B cell (primary cell): ENCODE measurements around the gene MAML3. TPM values are rescaled to one million over a fixed set of nuclear protein-coding genes. Genes with fewer than 3 reads are reported as not detected.

Source experiments
- ATAC-seq: fragments of 200-7000 bp; cut with Tn5 transposase; one replicate; pipeline ENCODE4 v1.10.0; 2021; ENCODE audit warnings: low read depth, mild to moderate bottlenecking, moderate number of reproducible peaks, moderate library complexity
- CTCF ChIA-PET: fragments of 350-600 bp; sonication (Branson Sonifier 250); formaldehyde crosslinking; loops from one replicate; lab custom pipeline; 2021; ENCODE audit warnings: antibody characterized with exemption, inconsistent platforms; lab: Charles Lee
- POLR2A ChIA-PET: fragments of 350-600 bp; sonication (Branson Sonifier 250); formaldehyde crosslinking; loops from one replicate; lab custom pipeline; 2021; ENCODE audit warnings: antibody characterized with exemption; lab: Charles Lee
- DNase-seq: peaks from one replicate; pipeline ENCODE4 v3.0.0; 2013
- H2AFZ ChIP-seq: 2 replicates; pipeline ENCODE4 v1.6.1; 2012; ENCODE audit warnings: mild to moderate bottlenecking, low read depth, low read length; ENCODE audit not compliant: insufficient read depth, poor library complexity, severe bottlenecking
- H3K27ac ChIP-seq, 2 donors: 1 replicate in 1 of 2; 2 replicates in 1 of 2; pipeline ENCODE4 v1.5.1; 2012 to 2013; ENCODE audit warnings: low read length in 2 of 2, mild to moderate bottlenecking in 2 of 2, moderate library complexity in 1 of 2
- H3K27me3 ChIP-seq, 4 experiments: fragments of 200-600 bp in 1 of 4; sonication (generic) in 1 of 4; replicated peaks in 1 of 4; 1 replicate in 2 of 4; 2 replicates in 2 of 4; pipeline versions ENCODE4 v1.6.1 to v1.7.0; 2013 to 2016; ENCODE audit warnings: low read length in 3 of 4, mild to moderate bottlenecking in 2 of 4, mixed read lengths in 1 of 4, moderate library complexity in 1 of 4; ENCODE audit not compliant: insufficient read depth in 4 of 4, control insufficient read depth in 3 of 4; ENCODE audit errors: control extremely low read depth in 1 of 4
- H3K36me3 ChIP-seq, 2 experiments: replicated peaks in 1 of 2; 1 replicate in 1 of 2; 2 replicates in 1 of 2; pipeline versions ENCODE4 v1.6.1 to v1.7.1; 2013; ENCODE audit warnings: low read length in 1 of 2; ENCODE audit not compliant: insufficient read depth in 2 of 2, control insufficient read depth in 1 of 2; ENCODE audit errors: control extremely low read depth in 1 of 2, extremely low read depth in 1 of 2
- H3K4me1 ChIP-seq, 2 donors: fragments of 200-600 bp in 1 of 2; sonication (generic) in 1 of 2; 1 replicate in 1 of 2; 2 replicates in 1 of 2; pipeline versions ENCODE4 v1.5.1 to v1.6.1; 2013 to 2017; ENCODE audit warnings: low read length in 2 of 2; ENCODE audit not compliant: control insufficient read depth in 2 of 2, insufficient read depth in 2 of 2
- H3K4me2 ChIP-seq: replicated peaks from 2 replicates; pipeline ENCODE3; 2012; ENCODE audit warnings: mild to moderate bottlenecking, low read depth, low read length; ENCODE audit not compliant: poor library complexity, severe bottlenecking
- H3K4me3 ChIP-seq, 5 experiments: fragments of 200-600 bp in 1 of 5; sonication (generic) in 1 of 5; 1 replicate in 3 of 5; 2 replicates in 2 of 5; pipeline versions ENCODE4 v1.5.1 to v1.7.0; 2011 to 2016; ENCODE audit warnings: low read length in 4 of 5, mild to moderate bottlenecking in 4 of 5, low read depth in 2 of 5, control low read depth in 1 of 5, moderate library complexity in 1 of 5; ENCODE audit not compliant: insufficient read depth in 1 of 5; ENCODE audit errors: control extremely low read depth in 1 of 5, extremely low read depth in 1 of 5
- H3K79me2 ChIP-seq: fragments of 200-600 bp; sonication (generic); one replicate; pipeline ENCODE4 v1.6.0; 2016; ENCODE audit warnings: low read length; ENCODE audit not compliant: control insufficient read depth, insufficient read depth
- H3K9ac ChIP-seq: fragments of 200-600 bp; sonication (generic); 2 replicates; pipeline ENCODE4 v1.6.1; 2017; ENCODE audit warnings: mild to moderate bottlenecking, low read length, moderate library complexity
- H3K9me3 ChIP-seq, 3 donors: one replicate each; pipeline versions ENCODE4 v1.6.1 to v1.7.1; 2013; ENCODE audit warnings: low read length in 2 of 3; ENCODE audit not compliant: control insufficient read depth in 2 of 3, insufficient read depth in 1 of 3; ENCODE audit errors: control extremely low read depth in 1 of 3
- H4K20me1 ChIP-seq: 2 replicates; pipeline ENCODE4 v1.6.0; 2012; ENCODE audit warnings: mild to moderate bottlenecking, low read length; ENCODE audit not compliant: insufficient read depth, control insufficient read depth, poor library complexity, severe bottlenecking
- H3K27ac Mint-ChIP-seq: one replicate; pipeline ENCODE4 v1.8.0; 2021; ENCODE audit warnings: mixed read lengths
- H3K27me3 Mint-ChIP-seq: one replicate; pipeline ENCODE4 v1.8.0; 2021; ENCODE audit warnings: mixed read lengths
- H3K4me1 Mint-ChIP-seq: one replicate; pipeline ENCODE4 v1.8.0; 2021; ENCODE audit warnings: mixed read lengths
- H3K4me3 Mint-ChIP-seq: one replicate; pipeline ENCODE4 v1.8.0; 2021; ENCODE audit warnings: mixed read lengths
- H3K9me3 Mint-ChIP-seq: one replicate; pipeline ENCODE4 v1.8.0; 2022; ENCODE audit warnings: mixed read lengths; ENCODE audit not compliant: insufficient read depth
- CTCF ChIP-seq: fragments of 200-600 bp; IDR thresholded peaks from one replicate; pipeline ENCODE4 v1.8.0; 2022; ENCODE audit warnings: antibody characterized with exemption, mild to moderate bottlenecking
- EZH2 ChIP-seq: IDR thresholded peaks from 2 replicates; pipeline ENCODE4 v1.6.1; 2012; ENCODE audit warnings: borderline replicate concordance, low read depth, mild to moderate bottlenecking, moderate library complexity, low read length; ENCODE audit not compliant: insufficient read depth, poor library complexity, severe bottlenecking
- WGBS: methylation state at CpG from one replicate; pipeline ENCODE4 v1.1.5; 2013; ENCODE audit warnings: missing lambda C conversion rate; ENCODE audit not compliant: insufficient coverage; 5-methylcytosine and 5-hydroxymethylcytosine counted together
- intact Hi-C: fragments of 100-400 bp; cut with micrococcal nuclease; formaldehyde crosslinking; loops from one replicate; pipeline ENCODE4 v1.10.0; 2022
- polyA plus RNA-seq: library from polyadenylated mRNA; depleted of rRNA; stranded (reverse); fragments of >200 nt; gene quantifications from 2 replicates; pipeline ENCODE4 v1.2.3, GENCODE V29; 2012
- total RNA-seq, 2 donors: library from RNA; stranded (reverse); fragments of 120-200 nt in 1 of 2; gene quantifications; 1 replicate in 1 of 2; 2 replicates in 1 of 2; pipeline versions ENCODE4 v1.2.3 to v1.2.4, GENCODE V29; 2013 to 2022

The MAML3 gene
- total and polyA plus RNA-seq, 2 donors (not counting 1 experiment from before 2014, with no cell fraction given): 0.94 to 5.3 TPM

GRCh38 chr4:139817657-139818452 is 336.1 kb downstream of the MAML3 start:
- ChIA-PET CTCF (no interaction called here), POLR2A (no interaction called here)
- Mint-ChIP-seq H3K27ac (no peak overlapping the region), H3K4me1 (peaks cover 3% of the 10 kb centered on the region), H3K9me3 (no peaks in the 10 kb centered on the region), H3K27me3 (peaks cover 5% of the 10 kb centered on the region), H3K4me3 (no peak overlapping the region)
- no peak overlapping the region for H2AFZ ChIP-seq
- H3K36me3 ChIP-seq: no peaks in the 10 kb centered on the region
- no peaks in the 10 kb centered on the region for H4K20me1 ChIP-seq
- no peak for ATAC-seq
- no peak overlapping the region for H3K4me3 ChIP-seq
- no peak for DNase-seq
- no peaks in the 10 kb centered on the region for H3K79me2 ChIP-seq
- intact Hi-C loops: no loop called here
- TF ChIP-seq EZH2: no peak
- TF ChIP-seq CTCF: no peak
- H3K4me1 ChIP-seq: no peaks in the 10 kb centered on the region
- no peaks in the 10 kb centered on the region for H3K9me3 ChIP-seq
- H3K27ac ChIP-seq: no peak overlapping the region
- no peaks in the 10 kb centered on the region for H3K27me3 ChIP-seq
- no peak overlapping the region for H3K4me2 ChIP-seq
- H3K9ac ChIP-seq: no peak overlapping the region
- WGBS: 98% methylated on average over 5 of the region's 6 CpGs

- Histone ChIP-seq H4K20me1 (no peaks in the 10 kb centered on the region), H3K36me3 (no peaks in the 10 kb centered on the region), H2AFZ (no peak overlapping the region), H3K79me2 (no peaks in the 10 kb centered on the region), H3K4me1 (no peaks in the 10 kb centered on the region), H3K4me3 (no peak overlapping the region), H3K27ac (no peak overlapping the region), H3K9me3 (no peaks in the 10 kb centered on the region), H3K9ac (no peak overlapping the region), H3K27me3 (peaks cover 0 to 6% (median 0%) of the 10 kb centered on the region in 4 experiments), H3K4me2 (no peak overlapping the region)
- CTCF ChIA-PET: interaction anchor here (0.7 kb wide), 1 partner anchor 74 kb away, joined by 3 read pairs; no protein-coding TSS in a partner anchor
- Mint-ChIP-seq H3K4me1 (peaks cover 3% of the 10 kb centered on the region), H3K9me3 (no peaks in the 10 kb centered on the region), H3K4me3 (no peak overlapping the region), H3K27ac (no peak overlapping the region), H3K27me3 (peaks cover 5% of the 10 kb centered on the region)
- no peak for DNase-seq
- ATAC-seq: no peak
- TF ChIP-seq CTCF: no peak
- 100% methylated on average over 2 of the region's 3 CpGs for WGBS
- intact Hi-C loops: no loop called here
- POLR2A ChIA-PET: no interaction called here
Measured at GRCh38 chr4:139816856-139817255, 337.1 kb downstream of the MAML3 start.
